Measurements from ENCODE around the gene TNFAIP1. TPM values are rescaled to one million over a fixed set of nuclear protein-coding genes. Genes with fewer than 3 reads are reported as not detected.

TNFAIP1 gene
- total and polyA plus RNA-seq, 4 donors: 17.7 to 59.6 (median 35.9) TPM

- Histone ChIP-seq H3K36me3 (ENCODE audit: control insufficient read depth in 4 of 4, insufficient read depth in 4 of 4, low read length in 4 of 4) (peaks cover 3 to 16% (median 13%) of the 10 kb centered on the region in 4 donors), H3K27me3 (ENCODE audit: control insufficient read depth in 3 of 3, insufficient read depth in 3 of 3, low read length in 2 of 3) (no peaks in the 10 kb centered on the region), H3K9me3 (ENCODE audit: control insufficient read depth in 4 of 4, insufficient read depth in 3 of 4, low read length in 3 of 4) (no peaks in the 10 kb centered on the region), H3K4me1 (ENCODE audit: control insufficient read depth in 5 of 5, insufficient read depth in 5 of 5, low read length in 5 of 5) (peaks cover under 1 to 24% (median 6%) of the 10 kb centered on the region in 5 donors), H3K9ac (ENCODE audit: insufficient read depth in 1 of 2, low read length in 2 of 2) (peak overlapping the region in 1 of 2 donors; percentile 88), H3K27ac (ENCODE audit: low read depth in 1 of 2, low read length in 1 of 2) (peak overlapping the region in 1 of 2 donors; percentile 18), H3K4me3 (no peak overlapping the region)
- no peak for TF ChIP-seq CTCF (IDR thresholded peaks at IDR 0.05; ENCODE audit: control extremely low read depth, extremely low read depth)
- WGBS, 2 donors: 44 to 45% methylated on average over 6 of the region's 6 CpGs
- no peak for ATAC-seq (ENCODE audit: insufficient read depth, low FRiP score)
- peak in 1 of 3 donors; percentile 10 for DNase-seq
Measured at GRCh38 chr17:28334171-28334570, 1.4 kb upstream of the TNFAIP1 start.

GRCh38 chr17:28334666-28335200, 828 bp upstream of the TNFAIP1 start:
- ATAC-seq (ENCODE audit: insufficient read depth, low FRiP score) (no peak), DNase-seq (no peak)

GRCh38 chr17:28335959-28336871, 654 bp downstream of the TNFAIP1 start:
- TF ChIP-seq CTCF (IDR thresholded peaks at IDR 0.05; ENCODE audit: control extremely low read depth, extremely low read depth): no peak
- Histone ChIP-seq H3K9ac (ENCODE audit: insufficient read depth in 1 of 2, low read length in 2 of 2) (peak overlapping the region; percentile 87 to 91), H3K4me1 (ENCODE audit: control insufficient read depth in 5 of 5, insufficient read depth in 5 of 5, low read length in 5 of 5) (peaks cover 4 to 24% (median 6%) of the 10 kb centered on the region in 5 donors)

More at GRCh38 chr17:28334666-28335200, 828 bp upstream of the TNFAIP1 start:
- Histone ChIP-seq H3K9ac (ENCODE audit: insufficient read depth in 1 of 2, low read length in 2 of 2) (peak overlapping the region; percentile 88 to 97), H3K9me3 (ENCODE audit: control insufficient read depth in 4 of 4, insufficient read depth in 3 of 4, low read length in 3 of 4) (no peaks in the 10 kb centered on the region), H3K36me3 (ENCODE audit: control insufficient read depth in 4 of 4, insufficient read depth in 4 of 4, low read length in 4 of 4) (peaks cover 0 to 18% (median 10%) of the 10 kb centered on the region in 4 donors), H3K27me3 (ENCODE audit: control insufficient read depth in 3 of 3, insufficient read depth in 3 of 3, low read length in 2 of 3) (no peaks in the 10 kb centered on the region), H3K4me1 (ENCODE audit: control insufficient read depth in 5 of 5, insufficient read depth in 5 of 5, low read length in 5 of 5) (peaks cover 4 to 24% (median 6%) of the 10 kb centered on the region in 5 donors), H3K4me3 (peak overlapping the region; percentile 83), H3K27ac (ENCODE audit: low read depth in 1 of 2, low read length in 1 of 2) (peak overlapping the region; percentile 89 to 91)
- TF ChIP-seq CTCF (IDR thresholded peaks at IDR 0.05; ENCODE audit: control extremely low read depth, extremely low read depth): no peak
- WGBS, 2 donors: 9 to 11% methylated on average over 18 of the region's 18 CpGs

More at GRCh38 chr17:28335959-28336871, 654 bp downstream of the TNFAIP1 start:
- H3K4me3 ChIP-seq: peak overlapping the region; percentile 86
- H3K27me3 ChIP-seq (ENCODE audit: control insufficient read depth in 3 of 3, insufficient read depth in 3 of 3, low read length in 2 of 3): no peaks in the 10 kb centered on the region
- DNase-seq (peak; percentile 76 to 79 (median 77)), ATAC-seq (ENCODE audit: insufficient read depth, low FRiP score) (no peak)
- peak overlapping the region; percentile 93 to 97 for H3K27ac ChIP-seq (ENCODE audit: low read depth in 1 of 2, low read length in 1 of 2)
- peaks cover 4 to 22% (median 16%) of the 10 kb centered on the region in 4 donors for H3K36me3 ChIP-seq (ENCODE audit: control insufficient read depth in 4 of 4, insufficient read depth in 4 of 4, low read length in 4 of 4)
- WGBS, 2 donors: 6 to 9% methylated on average over 28 to 29 of the region's 29 CpGs
- no peaks in the 10 kb centered on the region for H3K9me3 ChIP-seq (ENCODE audit: control insufficient read depth in 4 of 4, insufficient read depth in 3 of 4, low read length in 3 of 4)

Data from lung (tissue), 12 donors.